Spleen (tissue), 11 donors: ENCODE measurements around the gene JSRP1. TPM values are rescaled to one million over a fixed set of nuclear protein-coding genes. Genes with fewer than 3 reads are reported as not detected.
"Not testable (repeated sequence)": the region's sequence is repeated elsewhere in the genome, so short reads cannot be mapped to it uniquely, and the experiment has no call there.

Experiments
- DNase-seq: peaks from one replicate; pipeline ENCODE4 v3.0.0-alpha.2; 2020
- H3K27ac ChIP-seq, 8 donors: fragments of 200-600 bp; sonication (generic) in 7 of 8; 1 replicate in 4 of 8; 2 replicates in 4 of 8; pipeline versions ENCODE4 v1.5.0 to v1.8.0; 2016 to 2021; ENCODE audit warnings: inconsistent platforms in 4 of 8, mild to moderate bottlenecking in 4 of 8, moderate library complexity in 1 of 8
- H3K27me3 ChIP-seq, 7 donors: fragments of 200-600 bp; sonication (generic) in 6 of 7; replicated peaks in 1 of 7; 1 replicate in 4 of 7; 2 replicates in 3 of 7; pipeline versions ENCODE4 v1.5.0 to v1.8.0; 2016 to 2021; ENCODE audit warnings: inconsistent platforms in 3 of 7, mild to moderate bottlenecking in 1 of 7
- H3K36me3 ChIP-seq, 6 donors: fragments of 200-600 bp; sonication (generic) in 5 of 6; 1 replicate in 4 of 6; 2 replicates in 2 of 6; pipeline versions ENCODE4 v1.5.0 to v1.8.0; 2016 to 2021; ENCODE audit warnings: inconsistent platforms in 2 of 6
- H3K4me1 ChIP-seq, 6 donors: fragments of 200-600 bp; sonication (generic) in 5 of 6; 1 replicate in 3 of 6; 2 replicates in 3 of 6; pipeline versions ENCODE4 v1.5.0 to v1.8.0; 2016 to 2021; ENCODE audit warnings: inconsistent platforms in 3 of 6
- H3K4me3 ChIP-seq, 8 donors: fragments of 200-600 bp; sonication (generic) in 7 of 8; 1 replicate in 4 of 8; 2 replicates in 4 of 8; pipeline versions ENCODE4 v1.5.0 to v1.8.0; 2016 to 2021; ENCODE audit warnings: inconsistent platforms in 4 of 8, mild to moderate bottlenecking in 4 of 8, moderate library complexity in 2 of 8
- H3K9me3 ChIP-seq, 8 donors: fragments of 200-600 bp; sonication (generic) in 7 of 8; 1 replicate in 4 of 8; 2 replicates in 4 of 8; pipeline versions ENCODE4 v1.5.0 to v1.8.0; 2016 to 2021; ENCODE audit warnings: inconsistent platforms in 4 of 8
- CTCF ChIP-seq, 11 experiments: fragments of 200-600 bp in 7 of 11; fragments of 450-650 bp in 4 of 11; sonication (generic) in 4 of 11; IDR thresholded peaks in 8 of 11; conservative IDR thresholded peaks in 3 of 11; 1 replicate in 7 of 11; 2 replicates in 4 of 11; pipeline versions ENCODE4 v1.4.0 to v1.8.0; 2016 to 2021; ENCODE audit warnings: antibody characterized with exemption in 11 of 11, inconsistent platforms in 4 of 11, mild to moderate bottlenecking in 1 of 11
- POLR2A ChIP-seq, 3 donors: fragments of 450-650 bp; IDR thresholded peaks; one replicate each; pipeline ENCODE4 v1.5.1; 2017; ENCODE audit warnings: antibody characterized with exemption in 3 of 3, mild to moderate bottlenecking in 1 of 3
- POLR2AphosphoS5 ChIP-seq, 3 donors: sonication (generic); formaldehyde crosslinking; IDR thresholded peaks; one replicate each; pipeline ENCODE4 v1.5.1; 2017; ENCODE audit warnings: antibody characterized with exemption in 3 of 3
- WGBS, 5 donors: extraction: QIAGEN DNeasy Blood & Tissue Kit in 3 of 5; methylation state at CpG; one replicate each; pipeline versions ENCODE4 v1.1.5 to v1.1.7; 2013 to 2018; 5-methylcytosine and 5-hydroxymethylcytosine counted together
- intact Hi-C: fragments of 100-400 bp; cut with DNase I; formaldehyde crosslinking; loops from one replicate; pipeline ENCODE4 v1.15.0; 2023; ENCODE audit warnings: low total_unique reads
- polyA plus RNA-seq, 3 donors: library from polyadenylated mRNA; stranded (reverse); fragments of 200-250 nt; gene quantifications; one replicate each; pipeline ENCODE4 v1.2.1, GENCODE V29; 2013
- total RNA-seq, 7 donors: library from RNA; depleted of rRNA in 3 of 7; stranded (reverse); fragments of >200 nt in 3 of 7; fragmentation: NEBNext Ultra II Directional in 4 of 7; extraction: Animal tissue kit (Norgen Biotek cat#: 25700) in 4 of 7; gene quantifications; one replicate each; pipeline versions ENCODE4 v1.1.0 to v1.2.1, GENCODE V29; 2016 to 2021
- donor health status: healthy with polysubstance abuse.
- donor health status: DM: no; HTN: no; CAD: no; lungs with moderate emphysema.
- donor health status: DM: no; HTN: no; CAD: no.
- donor health status: Bipolar disorder and iron deficiency.
- donor health status: healthy.
- donor health status: DM: no; HTN: no; CAD: no.
- donor health status: DM: yes; HTN: yes; CAD: no.

JSRP1 gene
- total and polyA plus RNA-seq, 10 donors = 1.2 to 4.8 (median 3.1) TPM

GRCh38 chr19:2283835-2284507, 27.8 kb upstream of the JSRP1 start:
- peak overlapping the region in 2 of 8 donors; percentile 92 to 99 for H3K27ac ChIP-seq
- H3K36me3 ChIP-seq = peaks cover 0 to 7% (median 0%) of the 10 kb centered on the region in 6 donors
- intact Hi-C loops = no loop called here
- peaks cover 15 to 98% (median 52%) of the 10 kb centered on the region in 6 donors for H3K4me1 ChIP-seq
- no peaks in the 10 kb centered on the region for H3K9me3 ChIP-seq
- H3K27me3 ChIP-seq = peaks cover 0 to 5% (median 0%) of the 10 kb centered on the region in 7 donors
- TF ChIP-seq POLR2A (IDR thresholded peaks at IDR 0.05) (no peak), POLR2AphosphoS5 (IDR thresholded peaks at IDR 0.05) (no peak), CTCF (IDR thresholded peaks at IDR 0.05 in 8 of 11, conservative IDR thresholded peaks at IDR 0.05 in 3 of 11) (no peak)
- no peak overlapping the region for H3K4me3 ChIP-seq
- DNase-seq = no peak
- 82 to 97% (median 95%) methylated on average over 8 of the region's 8 CpGs for WGBS, 5 donors

- peaks cover 0 to 16% (median 0%) of the 10 kb centered on the region in 6 donors for H3K36me3 ChIP-seq
- peak overlapping the region in 5 of 8 donors; percentile 37 to 72 (median 44) for H3K4me3 ChIP-seq
- intact Hi-C loops = no loop called here
- no peaks in the 10 kb centered on the region for H3K27me3 ChIP-seq
- peaks cover 11 to 98% (median 41%) of the 10 kb centered on the region in 6 donors for H3K4me1 ChIP-seq
- no peak for DNase-seq
- TF ChIP-seq POLR2A (IDR thresholded peaks at IDR 0.05) (no peak), CTCF (IDR thresholded peaks at IDR 0.05 in 8 of 11, conservative IDR thresholded peaks at IDR 0.05 in 3 of 11) (no peak), POLR2AphosphoS5 (IDR thresholded peaks at IDR 0.05) (no peak)
- H3K27ac ChIP-seq = peak overlapping the region in 6 of 8 donors; percentile 75 to 99 (median 86)
- H3K9me3 ChIP-seq = no peaks in the 10 kb centered on the region
- WGBS, 5 donors = 72 to 82% (median 76%) methylated on average over 11 of the region's 11 CpGs
Observed at GRCh38 chr19:2282862-2283237, 26.6 kb upstream of the JSRP1 start.

GRCh38 chr19:2282062-2282861, 26.0 kb upstream of the JSRP1 start, which contains the start of gene PEAK3:
PEAK3 (minus strand) TSS chr19:2282175; CDS start chr19:2280931, 1,244 bp downstream.
- peaks cover 0 to 20% (median 0%) of the 10 kb centered on the region in 6 donors for H3K36me3 ChIP-seq
- DNase-seq = peak; percentile 98
- H3K4me3 ChIP-seq = peak within 1 kb of the TSS; percentile 6 to 72 (median 38)
- H3K4me1 ChIP-seq = peaks cover 11 to 98% (median 39%) of the 10 kb centered on the region in 6 donors
- no peaks in the 10 kb centered on the region for H3K9me3 ChIP-seq
- 4 to 9% (median 6%) methylated on average over 29 to 41 of the region's 41 CpGs for WGBS, 5 donors
- TF ChIP-seq POLR2AphosphoS5 (IDR thresholded peaks at IDR 0.05) = peak; percentile 87 to 97 (median 88)
- TF ChIP-seq CTCF (IDR thresholded peaks at IDR 0.05 in 8 of 11, conservative IDR thresholded peaks at IDR 0.05 in 3 of 11) = peak in 1 of 11 experiments; percentile 10
- TF ChIP-seq POLR2A (IDR thresholded peaks at IDR 0.05) = no peak
- H3K27me3 ChIP-seq = no peaks in the 10 kb centered on the region
- intact Hi-C loops = no loop called here
- H3K27ac ChIP-seq = peak within 1 kb of the TSS in 7 of 8 donors; percentile 75 to 99 (median 83)

GRCh38 chr19:2281265-2282061, 25.2 kb upstream of the JSRP1 start:
- 5 to 17% (median 11%) methylated on average over 7 to 16 of the region's 16 CpGs for WGBS, 5 donors
- H3K27ac ChIP-seq = peak overlapping the region in 7 of 8 donors; percentile 75 to 99 (median 83)
- peaks cover 0 to 28% (median 4%) of the 10 kb centered on the region in 6 donors for H3K36me3 ChIP-seq
- peaks cover 12 to 98% (median 41%) of the 10 kb centered on the region in 6 donors for H3K4me1 ChIP-seq
- DNase-seq = peak; percentile 81
- intact Hi-C loops, H3K9me3 ChIP-seq, H3K27me3 ChIP-seq: not testable (repeated sequence)
- H3K4me3 ChIP-seq = peak overlapping the region in 7 of 8 donors; percentile 8 to 72 (median 40)
